ENCODE results near the gene POLR1E.
"Not testable (repeated sequence)": the region's sequence is repeated elsewhere in the genome, so short reads cannot be mapped to it uniquely, and the experiment has no call there.

POLR1E gene

DNA sequence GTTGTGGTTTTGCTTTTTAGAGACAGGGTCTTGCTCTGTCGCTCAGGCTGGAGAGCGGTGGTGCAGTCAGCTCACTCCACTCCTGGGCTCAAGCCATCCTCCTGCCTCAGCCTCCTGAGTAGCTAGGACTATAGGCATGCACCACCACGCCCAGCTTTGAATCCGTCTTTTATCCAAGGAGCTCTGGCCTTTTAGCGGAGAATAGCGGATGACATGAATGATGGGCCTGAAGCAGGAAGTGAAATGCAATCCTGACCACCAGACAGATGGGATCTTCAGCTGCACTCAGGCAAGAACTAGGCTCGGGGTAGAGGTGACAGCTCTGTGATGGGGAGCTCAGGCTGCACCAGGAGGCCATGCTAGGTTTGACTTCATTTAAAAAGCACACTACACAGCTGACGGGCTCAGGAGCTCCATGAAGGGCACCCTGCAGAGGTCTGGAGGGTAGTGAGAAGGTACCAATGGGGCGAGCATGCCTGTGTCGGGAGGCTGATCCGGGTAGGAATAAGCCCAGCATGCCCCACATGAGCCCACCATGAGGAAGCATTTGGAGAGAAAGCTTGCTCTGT lies 21.9 kb downstream of the POLR1E start:
- no peak for DNase-seq

- no peak for DNase-seq
Observed at GRCh38 chr9:37508135-37508833, 22.5 kb downstream of the POLR1E start.

DNA sequence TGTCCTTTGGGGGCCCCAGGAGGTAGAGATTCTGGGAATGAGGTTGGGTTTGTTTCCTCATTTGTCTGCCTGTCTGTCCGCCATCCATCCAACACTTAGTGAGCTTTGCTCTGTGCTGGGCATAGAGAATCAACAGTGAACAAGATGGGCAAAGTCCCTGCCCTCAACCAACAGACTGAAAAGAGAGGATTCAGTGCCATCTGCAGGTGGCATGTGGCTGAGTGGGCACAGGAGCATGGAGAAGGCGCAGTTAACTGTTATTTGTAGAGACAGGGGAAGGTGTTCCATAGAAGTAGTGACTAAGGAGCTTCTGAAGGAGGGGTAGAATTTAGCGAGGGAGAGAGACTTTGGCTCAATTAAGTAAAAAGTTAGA lies 23.1 kb downstream of the POLR1E start:
- DNase-seq, result no peak

- no peak for DNase-seq
Observed at GRCh38 chr9:37509536-37509935, 23.8 kb downstream of the POLR1E start.

DNA sequence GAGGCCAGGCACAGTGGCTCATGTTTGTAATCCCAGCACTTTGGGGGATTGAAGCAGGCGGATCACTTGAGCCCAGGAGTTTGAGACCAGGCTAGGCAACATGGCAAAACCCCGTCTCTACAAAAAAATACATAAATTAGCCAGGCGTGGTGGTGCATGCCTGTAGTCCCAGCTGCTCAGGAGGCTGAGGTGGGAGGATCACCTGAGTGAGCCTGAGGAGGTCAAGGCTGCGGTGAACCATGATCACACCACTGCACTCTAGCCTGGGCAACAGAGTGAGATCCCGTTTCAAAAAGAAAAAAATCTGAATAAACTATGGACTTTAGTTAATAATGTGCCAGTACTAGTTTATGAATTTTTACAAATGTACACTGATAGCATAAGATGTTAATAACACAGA lies 24.3 kb downstream of the POLR1E start:
- DNase-seq, result not testable (repeated sequence)

DNA sequence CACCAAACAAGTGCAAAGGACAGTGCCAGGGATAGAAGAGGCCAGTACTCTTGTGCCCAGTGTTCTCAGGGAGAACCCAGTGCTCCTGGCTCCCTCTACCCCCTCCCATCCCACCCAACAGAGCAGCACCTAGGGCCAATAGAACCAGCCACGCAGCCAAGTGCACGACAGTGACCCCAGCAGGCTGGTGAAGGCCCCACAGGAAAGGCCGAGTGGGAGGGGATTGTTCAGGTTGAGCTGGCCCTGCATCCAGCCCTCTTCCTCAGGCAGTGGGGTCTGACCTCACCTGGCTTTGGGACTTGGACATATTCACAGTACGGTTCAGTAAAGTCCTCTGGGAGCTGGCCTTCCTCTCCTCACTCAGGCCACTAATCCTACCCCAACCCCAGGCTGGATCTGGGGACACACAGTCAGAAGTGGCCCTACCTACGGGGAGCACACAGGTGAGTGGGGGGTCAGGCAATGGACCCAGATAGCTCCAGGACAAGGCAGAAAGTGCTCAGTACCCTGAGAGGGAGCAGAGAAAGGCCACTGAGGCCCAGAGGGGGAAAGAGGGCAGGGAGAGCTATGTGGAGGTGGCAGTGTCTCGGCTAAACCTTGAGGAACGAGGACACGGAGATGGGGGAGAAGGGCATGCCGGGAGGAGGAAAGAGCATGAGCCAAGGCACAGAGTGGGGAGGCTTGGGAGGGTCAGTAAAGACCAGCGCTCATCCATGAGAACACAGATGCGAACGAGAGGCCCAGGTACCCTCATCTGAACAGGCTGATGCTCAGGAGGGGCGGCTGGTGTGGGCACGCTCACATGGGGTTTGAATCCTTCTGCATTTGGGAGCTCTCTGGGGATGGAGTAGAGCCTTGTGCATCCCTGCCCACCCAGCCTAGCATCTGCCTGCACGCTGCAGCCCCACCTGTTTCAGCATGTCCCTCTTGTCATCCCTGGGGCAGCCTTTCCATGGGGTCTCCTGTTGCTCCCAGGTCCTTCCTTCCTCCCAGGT lies 25.6 kb downstream of the POLR1E start:
- no peak for DNase-seq

GRCh38 chr9:37512437-37512836 lies 26.7 kb downstream of the POLR1E start:
- no peak for DNase-seq

GRCh38 chr9:37514415-37514814 lies 28.7 kb downstream of the POLR1E start:
- DNase-seq, result not testable (repeated sequence)

DNA sequence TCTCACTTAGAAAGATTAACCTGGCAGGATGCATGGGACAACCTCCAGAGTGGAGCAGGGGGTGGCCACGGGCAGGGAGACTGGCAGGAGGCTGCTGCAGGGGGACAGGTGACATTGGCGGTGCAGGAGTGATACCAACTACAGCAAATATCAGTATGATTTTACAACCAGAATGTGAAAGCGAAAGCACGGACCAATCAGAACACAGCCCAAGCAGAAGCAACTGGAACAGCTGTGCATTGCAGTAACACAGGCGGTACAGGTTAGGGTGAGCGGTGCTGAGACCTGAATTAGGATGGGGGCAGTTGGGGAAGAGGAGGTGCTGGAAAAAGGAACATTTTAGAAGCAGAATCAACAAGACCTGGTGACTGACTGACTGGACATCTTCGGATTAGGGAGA lies 29.3 kb downstream of the POLR1E start:
- no peak for DNase-seq

- DNase-seq, result no peak
Observed at GRCh38 chr9:37515620-37516258, 30.0 kb downstream of the POLR1E start.

- DNase-seq, result no peak
Observed at GRCh38 chr9:37517923-37518322, 32.2 kb downstream of the POLR1E start.

DNA sequence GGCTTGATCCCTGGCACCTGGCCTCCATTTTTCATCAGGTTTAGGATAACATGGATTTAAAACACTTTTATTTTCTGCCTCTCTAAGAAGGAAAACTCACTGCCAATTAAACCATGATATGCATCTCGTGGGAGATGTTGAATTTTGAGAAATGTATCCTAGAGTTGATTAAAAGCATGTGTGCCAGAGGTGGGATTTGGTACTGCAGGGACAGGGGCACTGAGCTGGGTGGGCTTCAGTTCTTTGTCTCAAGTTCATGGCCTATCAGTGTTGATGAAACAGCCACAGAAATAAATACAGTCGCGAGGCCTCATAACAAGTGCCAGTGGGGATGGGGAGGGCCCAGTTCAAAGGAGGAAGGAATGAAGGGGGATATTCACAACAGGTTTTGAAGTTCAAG lies 34.9 kb downstream of the POLR1E start:
- DNase-seq, result no peak

DNA sequence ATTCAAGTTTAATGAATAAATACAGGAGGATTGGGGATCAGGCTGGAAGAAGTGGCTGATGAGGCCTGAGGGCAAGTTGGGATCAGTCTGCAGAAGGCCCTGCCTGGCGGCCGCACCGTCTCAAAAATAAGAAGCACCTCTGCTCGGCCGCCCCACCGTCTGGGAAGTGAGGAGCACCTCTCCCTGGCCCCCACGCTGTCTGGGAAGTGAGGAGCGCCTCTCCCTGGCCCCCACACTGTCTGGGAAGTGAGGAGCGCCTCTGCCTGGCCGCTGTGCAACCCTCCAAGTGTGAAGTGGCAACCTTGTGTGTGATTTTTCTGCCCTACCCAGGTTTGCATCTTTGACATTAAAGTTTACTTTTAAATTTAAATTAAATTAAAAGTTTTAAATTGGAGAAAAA lies 35.4 kb downstream of the POLR1E start:
- no peak for DNase-seq

- no peak for DNase-seq
Observed at GRCh38 chr9:37522971-37523370, 37.2 kb downstream of the POLR1E start.

GRCh38 chr9:37523916-37524315 lies 38.2 kb downstream of the POLR1E start:
- DNase-seq, result no peak

DNA sequence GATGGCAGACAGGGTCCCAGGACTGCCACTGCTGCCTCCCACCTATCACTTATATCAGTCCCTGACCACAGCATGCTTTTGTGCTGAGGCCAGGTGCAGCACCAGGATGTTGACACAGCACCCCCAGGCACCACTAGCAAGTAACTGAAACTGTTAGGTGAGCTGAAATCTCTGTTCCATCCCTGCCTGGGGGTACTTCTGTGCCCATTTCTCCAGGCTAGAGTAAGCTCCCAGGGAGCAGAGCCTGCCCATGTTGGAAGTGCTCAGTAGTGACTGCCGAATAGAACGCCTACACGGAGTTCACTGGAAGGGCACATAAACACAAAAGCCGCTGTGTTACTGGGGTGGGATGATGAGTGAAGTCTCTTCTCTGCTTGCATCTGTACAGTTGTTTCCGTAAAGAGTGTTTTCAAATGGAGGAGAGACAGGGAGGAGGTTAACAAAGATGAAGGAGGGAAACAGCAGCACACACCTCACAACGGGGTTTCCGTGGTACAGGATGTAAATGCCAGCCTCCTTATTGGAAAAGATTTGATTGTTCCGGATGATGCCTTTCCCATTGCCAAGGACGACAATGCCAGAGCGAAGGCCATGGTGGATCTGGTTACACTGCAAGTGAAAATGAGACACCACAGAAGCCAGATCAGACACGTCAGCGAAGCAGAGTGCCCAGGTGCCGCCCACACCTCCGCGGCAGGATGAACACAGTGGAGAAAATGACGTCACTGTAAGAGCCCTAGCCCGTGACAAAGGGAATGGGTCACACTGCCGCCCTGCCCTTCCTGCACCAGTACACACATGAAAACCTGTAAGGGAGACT lies 43.1 kb downstream of the POLR1E start:
- DNase-seq, result no peak

DNA sequence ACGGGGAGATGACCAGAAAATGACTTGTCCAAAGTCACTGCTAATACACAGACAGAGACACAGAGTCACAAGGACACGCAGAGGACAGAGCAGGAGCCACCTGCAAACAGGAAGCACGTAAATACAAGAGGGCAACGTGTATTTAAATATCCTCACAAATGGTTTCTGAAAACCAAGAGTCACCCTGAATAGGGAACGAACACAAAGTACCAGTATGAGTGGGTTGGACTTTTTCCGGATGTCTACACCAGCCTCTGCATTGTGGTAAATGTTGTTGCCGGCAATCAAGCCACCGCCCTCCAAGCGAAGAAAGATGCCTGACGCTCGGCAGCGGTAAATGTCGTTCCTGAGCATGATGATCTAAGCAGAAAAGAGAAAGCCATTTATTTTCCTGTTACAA lies 46.0 kb downstream of the POLR1E start:
- no peak for DNase-seq

GRCh38 chr9:37534412-37534811 lies 48.7 kb downstream of the POLR1E start:
- no peak for DNase-seq

GRCh38 chr9:37534901-37535300 lies 49.2 kb downstream of the POLR1E start:
- no peak for DNase-seq

GRCh38 chr9:37538099-37538498 lies 52.4 kb downstream of the POLR1E start:
- no peak for DNase-seq

DNA sequence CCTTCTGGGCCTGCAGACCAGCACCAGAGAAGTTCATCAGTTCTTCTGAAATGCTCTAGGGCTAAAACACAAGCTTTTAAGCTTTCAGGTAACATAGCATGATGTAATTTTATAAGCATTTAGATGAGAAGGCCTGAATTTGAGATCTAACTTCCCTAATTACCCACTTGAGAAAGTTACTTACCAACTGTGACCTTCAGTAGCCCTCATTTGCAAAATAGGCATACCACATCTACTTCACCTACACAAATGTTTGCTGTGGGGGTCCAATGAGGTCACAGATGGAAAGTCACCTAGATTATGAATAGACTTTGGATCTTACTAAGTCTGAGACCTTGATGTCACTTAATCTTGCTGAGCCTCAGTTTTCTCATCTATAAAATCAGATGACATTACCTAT lies 53.9 kb downstream of the POLR1E start:
- DNase-seq, result no peak

DNA sequence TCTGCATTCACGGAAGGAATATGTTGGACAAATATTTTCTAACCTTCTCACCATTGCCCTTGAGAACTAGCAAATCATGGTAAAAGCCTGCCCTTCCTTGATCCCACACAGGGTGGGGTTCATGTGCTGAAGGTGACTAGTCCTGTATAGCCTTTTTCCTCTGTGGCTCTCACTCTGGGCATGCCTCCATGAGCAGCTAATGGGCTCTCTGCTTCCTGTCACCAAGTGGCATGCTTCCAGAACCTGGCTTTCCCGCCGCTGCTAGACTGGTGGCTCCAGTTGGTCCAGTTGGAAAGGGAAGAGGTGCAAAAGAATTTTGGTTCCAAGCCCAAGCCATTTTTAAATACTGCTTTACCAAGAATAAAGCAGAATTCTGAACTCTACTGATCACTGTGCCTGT lies 54.9 kb downstream of the POLR1E start:
- no peak for DNase-seq
